Caco-2 (cell line): ENCODE data around the gene DYRK3. TPM values are rescaled to one million over a fixed set of nuclear protein-coding genes. Genes with fewer than 3 reads are reported as not detected.

ENCODE experiments used
- BruUV-seq: library from RNA; stranded (reverse); fragments of 400-500 nt; replicated peaks from 2 replicates; lab custom pipeline; 2021; lab: Mats Ljungman, UMichigan
- CTCF ChIA-PET: fragments of 300-600 bp; sonication (Branson Sonifier 250); formaldehyde crosslinking; loops from one replicate; lab custom pipeline; 2022; ENCODE audit warnings: antibody characterized with exemption; lab: Charles Lee
- POLR2A ChIA-PET: fragments of 300-600 bp; sonication (Branson Sonifier 250); formaldehyde crosslinking; loops from one replicate; lab custom pipeline; 2022; ENCODE audit warnings: antibody characterized with exemption; lab: Charles Lee
- DNase-seq, 2 experiments: peaks; one replicate each; pipeline versions ENCODE4 v3.0.0 to v3.0.0-alpha.2; 2020 to 2022
- H3K27me3 ChIP-seq: replicated peaks from 2 replicates; pipeline ENCODE4 v1.6.0; 2011; ENCODE audit warnings: low read length; ENCODE audit not compliant: control insufficient read depth, insufficient read depth
- H3K36me3 ChIP-seq: 2 replicates; pipeline ENCODE4 v1.5.1; 2011; ENCODE audit warnings: low read length; ENCODE audit not compliant: control insufficient read depth, insufficient read depth
- H3K4me1 ChIP-seq: fragments of 250-450 bp; sonication (Bioruptor Pico); 2 replicates; pipeline ENCODE4 v1.5.1; 2020; ENCODE audit warnings: mild to moderate bottlenecking
- H3K4me3 ChIP-seq: 2 replicates; pipeline ENCODE4 v1.5.1; 2011; ENCODE audit warnings: low read depth, mild to moderate bottlenecking, control low read depth, low read length
- H3K9me3 ChIP-seq: fragments of 250-450 bp; sonication (Bioruptor Pico); 2 replicates; pipeline ENCODE4 v1.5.1; 2020; ENCODE audit warnings: mild to moderate bottlenecking, moderate library complexity
- H3K27ac Mint-ChIP-seq: one replicate; pipeline ENCODE4 v1.8.0; 2022; ENCODE audit warnings: mixed read lengths; ENCODE audit not compliant: unreplicated experiment
- H3K27me3 Mint-ChIP-seq: one replicate; pipeline ENCODE4 v1.8.0; 2022; ENCODE audit warnings: mixed read lengths; ENCODE audit not compliant: insufficient read depth, unreplicated experiment
- H3K36me3 Mint-ChIP-seq: one replicate; pipeline ENCODE4 v1.8.0; 2022; ENCODE audit warnings: mild to moderate bottlenecking, mixed read lengths; ENCODE audit not compliant: insufficient read depth, unreplicated experiment
- H3K4me1 Mint-ChIP-seq: one replicate; pipeline ENCODE4 v1.8.0; 2022; ENCODE audit warnings: low read depth, mixed read lengths; ENCODE audit not compliant: unreplicated experiment
- H3K4me3 Mint-ChIP-seq: one replicate; pipeline ENCODE4 v1.8.0; 2022; ENCODE audit warnings: mild to moderate bottlenecking, moderate library complexity, mixed read lengths; ENCODE audit not compliant: unreplicated experiment
- H3K9me3 Mint-ChIP-seq: one replicate; pipeline ENCODE4 v1.8.0; 2022; ENCODE audit warnings: mixed read lengths; ENCODE audit not compliant: unreplicated experiment
- CTCF ChIP-seq, 2 experiments: fragments of 200-600 bp in 1 of 2; IDR thresholded peaks; 1 replicate in 1 of 2; 2 replicates in 1 of 2; pipeline versions ENCODE4 v1.5.1 to v1.8.0; 2011 to 2022; ENCODE audit warnings: antibody characterized with exemption in 1 of 2, control low read depth in 1 of 2, inconsistent platforms in 1 of 2, low read depth in 1 of 2, low read length in 1 of 2, mild to moderate bottlenecking in 1 of 2, moderate library complexity in 1 of 2; ENCODE audit not compliant: insufficient read depth in 1 of 2, severe bottlenecking in 1 of 2, unreplicated experiment in 1 of 2
- intact Hi-C: fragments of 100-400 bp; cut with micrococcal nuclease; formaldehyde crosslinking; loops from one replicate; pipeline ENCODE4 v1.10.0; 2022; ENCODE audit not compliant: unreplicated experiment
- total RNA-seq: library from RNA; stranded (reverse); gene quantifications from 2 replicates; pipeline ENCODE4 v1.2.3, GENCODE V29; 2022

Gene DYRK3
- total RNA-seq, 1 experiment from 2014 or later: not detected

- H3K4me3 Mint-ChIP-seq: no peak overlapping the region
- H3K36me3 Mint-ChIP-seq: peaks cover 30% of the 10 kb centered on the region
- peaks cover 32% of the 10 kb centered on the region for H3K4me1 Mint-ChIP-seq
Measured at GRCh38 chr1:206698011-206698410, 62.7 kb downstream of the DYRK3 start.

More at GRCh38 chr1:206698011-206698410, 62.7 kb downstream of the DYRK3 start:
- BruUV-seq: no TSS peak
- no peak for DNase-seq
- Histone ChIP-seq H3K27me3 (no peaks in the 10 kb centered on the region), H3K4me3 (no peak overlapping the region), H3K36me3 (no peaks in the 10 kb centered on the region; the same call in 1 of the 2 replicates), H3K4me1 (peaks cover 23% of the 10 kb centered on the region), H3K9me3 (no peaks in the 10 kb centered on the region)
- Mint-ChIP-seq H3K9me3 (no peaks in the 10 kb centered on the region), H3K27me3 (no peaks in the 10 kb centered on the region), H3K27ac (no peak overlapping the region)
- CTCF ChIA-PET: no interaction called here
- TF ChIP-seq CTCF (IDR thresholded peaks at IDR 0.05; ENCODE audit: insufficient read depth in 1 of 2, low read depth in 1 of 2, low read length in 1 of 2, severe bottlenecking in 1 of 2, unreplicated experiment in 1 of 2): no peak
- intact Hi-C loops: no loop called here
- POLR2A ChIA-PET: interaction anchor here (0.5 kb wide), 1 partner anchor 32 kb away, joined by 3 read pairs; no protein-coding TSS in a partner anchor

Other genes with a start within 250 kb of the DYRK3 start
- 9.0 and 12.7 TPM in 2 replicates for gene IKBKE, start 165.1 kb upstream of the DYRK3 start, total RNA-seq
- gene RASSF5, start 128.0 kb upstream of the DYRK3 start, total RNA-seq: 0.86 and 1.3 TPM in 2 replicates
- gene EIF2D, start 23.1 kb upstream of the DYRK3 start, total RNA-seq: 37.9 and 39.6 TPM in 2 replicates
- gene MAPKAPK2, start 49.4 kb downstream of the DYRK3 start, total RNA-seq: 88.2 and 96.8 TPM in 2 replicates
- not detected in 2 replicates for gene IL19, start 135.2 kb downstream of the DYRK3 start, total RNA-seq
- not detected in 2 replicates for gene IL10, start 137.0 kb downstream of the DYRK3 start, total RNA-seq
- gene IL20, start 230.1 kb downstream of the DYRK3 start, total RNA-seq: not detected in 2 replicates